Erythroblast (primary cell): Measurements from ENCODE around the gene NR1I3.
A peak's percentile ranks its signal among the peaks of the same experiment; 100 is the strongest.

ENCODE experiments used
- DNase-seq, 2 experiments: peaks; one replicate each; lab custom pipeline; 2025; lab: John Stamatoyannopoulos, UW
- GATA1 ChIP-seq: IDR thresholded peaks from 2 replicates; pipeline ENCODE4 v1.6.1; 2011; ENCODE audit warnings: low read depth, mild to moderate bottlenecking, control low read depth, low read length, moderate library complexity
- POLR2A ChIP-seq: IDR thresholded peaks from 2 replicates; pipeline ENCODE4 v1.6.1; 2011; ENCODE audit warnings: mild to moderate bottlenecking, low read length

NR1I3 gene

GRCh38 chr1:161218301-161219077, 19.5 kb downstream of the NR1I3 start:
- TF ChIP-seq POLR2A: no peak
- no peak for TF ChIP-seq GATA1
- DNase-seq: no peak

GRCh38 chr1:161217831-161218230, 20.2 kb downstream of the NR1I3 start:
- TF ChIP-seq GATA1: no peak
- TF ChIP-seq POLR2A: no peak
- DNase-seq: no peak

- no peak for DNase-seq
- no peak for TF ChIP-seq POLR2A
- no peak for TF ChIP-seq GATA1
Measured at GRCh38 chr1:161216945-161217712, 20.9 kb downstream of the NR1I3 start.

GRCh38 chr1:161215076-161215475, 22.9 kb downstream of the NR1I3 start, which contains the start of gene FCER1G:
FCER1G (plus strand) TSS chr1:161215295; CDS start chr1:161215322, 27 bp downstream.
- no peak for TF ChIP-seq GATA1
- no peak for TF ChIP-seq POLR2A
- no peak for DNase-seq

GRCh38 chr1:161214369-161214768, 23.6 kb downstream of the NR1I3 start:
- DNase-seq: no peak
- TF ChIP-seq GATA1: no peak
- TF ChIP-seq POLR2A: no peak

- peak; percentile 76 to 82 for DNase-seq
- TF ChIP-seq GATA1 (no peak), POLR2A (no peak)
Measured at GRCh38 chr1:161209790-161210409, 28.1 kb downstream of the NR1I3 start.

- TF ChIP-seq GATA1 (no peak), POLR2A (no peak)
- DNase-seq: no peak
Measured at GRCh38 chr1:161207173-161207572, 30.8 kb downstream of the NR1I3 start.

- no peak for DNase-seq
- TF ChIP-seq GATA1 (no peak), POLR2A (no peak)
Measured at GRCh38 chr1:161206411-161207140, 31.4 kb downstream of the NR1I3 start.

- DNase-seq: peak; percentile 99
- TF ChIP-seq GATA1 (no peak), POLR2A (peak; percentile 95)
Measured at GRCh38 chr1:161201836-161202712, 35.9 kb downstream of the NR1I3 start, which contains the start of gene NDUFS2. NDUFS2 (plus strand) TSS chr1:161202367; CDS start chr1:161202386, 19 bp downstream.

- DNase-seq: no peak
- TF ChIP-seq POLR2A: no peak
- no peak for TF ChIP-seq GATA1
Measured at GRCh38 chr1:161200992-161201835, 36.8 kb downstream of the NR1I3 start.

GRCh38 chr1:161200421-161200991, 37.5 kb downstream of the NR1I3 start:
- TF ChIP-seq GATA1: no peak
- no peak for TF ChIP-seq POLR2A
- DNase-seq: no peak
